GM23248 (cell line): ENCODE measurements around the gene PHLPP1.

ENCODE experiments used
- EZH2 ChIP-seq: fragments of 200-600 bp; sonication (generic); IDR thresholded peaks from 2 replicates; pipeline ENCODE4 v1.6.1; 2018; ENCODE audit warnings: antibody characterized with exemption, mild to moderate bottlenecking; ENCODE audit not compliant: insufficient read depth, poor library complexity, severe bottlenecking
- EZH2phosphoT487 ChIP-seq: fragments of 200-600 bp; sonication (generic); IDR thresholded peaks from 2 replicates; pipeline ENCODE4 v1.6.1; 2018; ENCODE audit warnings: antibody characterized with exemption, moderate library complexity, mild to moderate bottlenecking, low read depth; ENCODE audit not compliant: insufficient read depth

DNA sequence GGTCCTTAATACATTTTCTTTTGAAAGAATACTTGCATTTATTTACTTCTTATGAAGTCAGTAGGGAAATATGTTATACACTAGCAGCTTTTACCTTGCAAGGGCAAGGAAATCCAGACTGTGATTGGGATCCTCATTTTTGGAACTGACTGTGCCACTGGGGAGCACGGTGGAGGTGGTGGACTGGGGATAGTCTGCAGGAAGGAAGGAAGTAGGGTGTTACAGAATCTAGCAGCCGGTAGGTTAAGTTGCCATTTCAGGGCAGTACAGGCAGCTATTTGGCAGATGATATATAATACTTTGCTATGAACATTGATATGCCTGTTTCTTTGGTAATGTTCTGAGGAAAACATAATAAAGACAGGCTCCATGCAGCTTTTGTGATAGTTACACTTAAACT lies 238.3 kb downstream of the PHLPP1 start:
- TF ChIP-seq EZH2, result no peak
- no peak for TF ChIP-seq EZH2phosphoT487
